ENCODE data around the gene PANK4. TPM values are rescaled to one million over a fixed set of nuclear protein-coding genes. Genes with fewer than 3 reads are reported as not detected.

The PANK4 gene
- total and polyA plus RNA-seq, 2 of the 8 experiments (the other 6 are each of a cell fraction or from before 2014, with no cell fraction given) = 20.1 to 29.7 TPM

DNA sequence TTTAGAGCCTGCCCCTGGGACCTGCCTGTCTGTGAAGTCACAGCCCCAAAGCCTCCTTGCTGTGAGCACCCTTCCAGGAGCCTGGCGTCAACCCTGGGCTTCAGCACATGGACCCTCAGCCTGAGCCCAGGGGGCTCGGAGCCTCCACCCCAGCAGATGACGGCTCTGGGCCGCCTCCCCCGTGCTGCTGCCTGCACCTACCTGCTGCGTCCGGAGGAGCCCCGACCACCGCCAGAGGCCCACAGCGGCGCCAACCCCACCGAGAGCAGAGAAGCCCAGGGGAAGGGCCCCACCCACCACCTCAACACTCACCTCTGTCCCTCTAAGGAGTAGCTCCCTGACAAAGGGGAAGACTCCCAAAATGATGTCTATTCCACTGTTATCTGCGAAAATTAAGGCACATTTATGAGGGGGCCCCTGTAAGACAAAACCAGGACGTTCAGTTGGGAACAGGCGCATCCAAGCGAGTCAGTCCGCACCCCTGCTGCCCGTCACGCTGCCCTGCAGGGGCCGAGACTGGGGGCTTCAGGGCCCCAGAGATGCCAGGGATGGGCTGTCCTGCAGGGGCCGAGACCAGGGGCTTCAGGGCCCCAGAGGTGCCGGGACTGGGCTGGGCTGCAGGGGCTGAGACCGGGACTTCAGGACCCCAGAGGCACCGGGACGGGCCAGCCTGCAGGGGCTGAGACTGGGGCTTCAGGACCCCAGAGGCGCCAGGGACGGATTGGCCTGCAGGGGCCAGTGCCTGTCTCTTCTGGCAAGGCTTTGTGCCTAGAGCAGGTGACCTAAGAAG lies 15.8 kb downstream of the PANK4 start:
- Histone ChIP-seq H3K36me3 (ENCODE audit: control insufficient read depth in 2 of 4, insufficient read depth in 4 of 4, low read length in 3 of 4) (peaks cover 8 to 49% (median 25%) of the 10 kb centered on the region in 4 experiments; a peak in 7 of 8 replicates), H3K4ac (replicated peaks; ENCODE audit: insufficient read length, low read depth, low read length) (no peak overlapping the region), H2BK120ac (replicated peaks; ENCODE audit: low read depth, low read length) (no peak overlapping the region), H4K8ac (ENCODE audit: extremely low read depth, insufficient read depth, low read length) (no peak overlapping the region), H3K27me3 (replicated peaks in 1 of 4; ENCODE audit: control insufficient read depth in 3 of 4, extremely low read depth in 1 of 4, insufficient read depth in 3 of 4, low read length in 3 of 4) (no peaks in the 10 kb centered on the region), H3K4me2 (ENCODE audit: insufficient read depth in 1 of 2, low read depth in 2 of 2, low read length in 2 of 2) (no peak overlapping the region), H2AFZ (ENCODE audit: low read length) (no peak overlapping the region), H4K5ac (ENCODE audit: insufficient read length, low read depth, low read length) (no peak overlapping the region), H3K9ac (replicated peaks in 1 of 4; ENCODE audit: extremely low read depth in 1 of 4, low read depth in 3 of 4, low read length in 3 of 4) (no peak overlapping the region), H3K18ac (ENCODE audit: extremely low read depth, low read length) (no peak overlapping the region), H2AK5ac (ENCODE audit: low read depth, low read length) (no peak overlapping the region), H3K27ac (ENCODE audit: low read depth, low read length) (no peak overlapping the region), H3K4me3 (ENCODE audit: extremely low read depth in 1 of 4, insufficient read depth in 2 of 4, low read depth in 3 of 4, low read length in 4 of 4) (no peak overlapping the region), H4K20me1 (replicated peaks in 1 of 2; ENCODE audit: control insufficient read depth in 1 of 2, insufficient read depth in 2 of 2, low read length in 2 of 2) (peaks cover 4 to 18% of the 10 kb centered on the region in 2 experiments), H3K9me3 (ENCODE audit: insufficient read depth in 2 of 2, low read depth in 1 of 2, low read length in 1 of 2) (no peaks in the 10 kb centered on the region), H4K91ac (replicated peaks; ENCODE audit: insufficient read length, low read length) (no peak overlapping the region), H3K79me1 (ENCODE audit: low read depth, low read length) (no peaks in the 10 kb centered on the region; the same call in 1 of the 2 replicates), H3K56ac (replicated peaks; ENCODE audit: insufficient read length, low read depth, low read length) (no peak overlapping the region), H3K79me2 (ENCODE audit: control insufficient read depth in 1 of 2, insufficient read depth in 2 of 2, low read length in 2 of 2) (no peaks in the 10 kb centered on the region), H3K23me2 (ENCODE audit: low read depth, low read length) (no peaks in the 10 kb centered on the region), H2BK5ac (ENCODE audit: low read depth, low read length) (no peak overlapping the region), H3K14ac (ENCODE audit: insufficient read length) (no peak overlapping the region), H2BK15ac (ENCODE audit: low read length) (no peak overlapping the region), H3K23ac (ENCODE audit: insufficient read length) (no peak overlapping the region), H2BK12ac (ENCODE audit: low read depth, low read length) (no peak overlapping the region), H2BK20ac (ENCODE audit: low read length) (no peak overlapping the region), H3K4me1 (replicated peaks in 1 of 4; ENCODE audit: control insufficient read depth in 3 of 4, insufficient read depth in 4 of 4, low read length in 3 of 4) (no peaks in the 10 kb centered on the region; a peak in 1 of 7 replicates)
- ChIA-PET POLR2A (ENCODE audit: partially characterized antibody) (interaction anchor here (1.0 to 2.0 kb wide), 2 partner anchors 9 to 23 kb away, joined by 3 to 5 read pairs; no protein-coding TSS in a partner anchor), CTCF (ENCODE audit: partially characterized antibody) (interaction anchor here (1.0 to 1.2 kb wide), 2 partner anchors 32 to 37 kb away, joined by 3 read pairs; no protein-coding TSS in a partner anchor)
- no peak for DNase-seq (ENCODE audit: low read depth in 1 of 2, low spot score in 2 of 2)
- no peak for FAIRE-seq
- TF ChIP-seq TAF7 (optimal IDR thresholded peaks at IDR 0.05; ENCODE audit: borderline replicate concordance, low read depth, low read length) = no peak
- TF ChIP-seq, protein P1, sequence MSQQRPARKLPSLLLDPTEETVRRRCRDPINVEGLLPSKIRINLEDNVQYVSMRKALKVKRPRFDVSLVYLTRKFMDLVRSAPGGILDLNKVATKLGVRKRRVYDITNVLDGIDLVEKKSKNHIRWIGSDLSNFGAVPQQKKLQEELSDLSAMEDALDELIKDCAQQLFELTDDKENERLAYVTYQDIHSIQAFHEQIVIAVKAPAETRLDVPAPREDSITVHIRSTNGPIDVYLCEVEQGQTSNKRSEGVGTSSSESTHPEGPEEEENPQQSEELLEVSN (IDR thresholded peaks at IDR 0.05) = no peak
- TF ChIP-seq KDM5A (IDR thresholded peaks at IDR 0.05; ENCODE audit: low read length) = no peak
- no peak for TF ChIP-seq SIX5 (IDR thresholded peaks at IDR 0.05; ENCODE audit: low read depth, low read length)
- TF ChIP-seq GTF2F1 (IDR thresholded peaks at IDR 0.05; ENCODE audit: borderline replicate concordance, low read depth, low read length) = no peak
- TF ChIP-seq ASH2L (IDR thresholded peaks at IDR 0.05; ENCODE audit: low read length) = no peak
- TF ChIP-seq CHD2 (IDR thresholded peaks at IDR 0.05; ENCODE audit: low read length) = no peak
- no peak for TF ChIP-seq SP1 (IDR thresholded peaks at IDR 0.05; ENCODE audit: low read depth, low read length)
- TF ChIP-seq KDM1A (IDR thresholded peaks at IDR 0.05; ENCODE audit: borderline replicate concordance, low read length) = no peak
- no peak for TF ChIP-seq RAD21 (IDR thresholded peaks at IDR 0.05 in 1 of 2, conservative IDR thresholded peaks at IDR 0.05 in 1 of 2; ENCODE audit: low read depth in 2 of 2, low read length in 2 of 2)
- no peak for TF ChIP-seq CREB1 (IDR thresholded peaks at IDR 0.05)
- 89% methylated on average over 26 of the region's 27 CpGs; no CpG with 5 or more reads in 1 of the 2 experiments for WGBS, 2 experiments (ENCODE audit: extremely low coverage in 1 of 2, insufficient coverage in 1 of 2, insufficient read length in 1 of 2, insufficient replicate concordance in 2 of 2, low coverage in 1 of 2, low lambda C conversion rate in 2 of 2, missing lambda C conversion rate in 1 of 2)

Measured in H1 (cell line).